ENCODE measurements around the gene PRDM1. TPM values are rescaled to one million over a fixed set of nuclear protein-coding genes. Genes with fewer than 3 reads are reported as not detected.
A peak's percentile ranks its signal among the peaks of the same experiment; 100 is the strongest.

PRDM1 gene
- total RNA-seq, 1 donor from 2014 or later: 19.6 TPM

GRCh38 chr6:106098383-106099234 lies 12.5 kb downstream of the PRDM1 start:
- no peaks in the 10 kb centered on the region for H3K9me3 Mint-ChIP-seq (ENCODE audit: unreplicated experiment)
- peaks cover 5% of the 10 kb centered on the region for H3K27me3 Mint-ChIP-seq (ENCODE audit: unreplicated experiment)
- peaks cover 81% of the 10 kb centered on the region for H3K4me1 Mint-ChIP-seq (ENCODE audit: unreplicated experiment)
- peak overlapping the region; percentile 99 for H3K27ac Mint-ChIP-seq (ENCODE audit: unreplicated experiment)
- no peak for TF ChIP-seq CTCF (IDR thresholded peaks at IDR 0.05; ENCODE audit: unreplicated experiment)
- H3K36me3 Mint-ChIP-seq (ENCODE audit: low read depth, unreplicated experiment): peaks cover 38% of the 10 kb centered on the region
- H3K4me3 Mint-ChIP-seq (ENCODE audit: unreplicated experiment): peak overlapping the region; percentile 80
- no peak for DNase-seq (ENCODE audit: low spot score)

GRCh38 chr6:106099235-106099537 lies 13.1 kb downstream of the PRDM1 start:
- Mint-ChIP-seq H3K4me3 (ENCODE audit: unreplicated experiment) (peak overlapping the region; percentile 80), H3K9me3 (ENCODE audit: unreplicated experiment) (no peaks in the 10 kb centered on the region), H3K36me3 (ENCODE audit: low read depth, unreplicated experiment) (peaks cover 41% of the 10 kb centered on the region), H3K27ac (ENCODE audit: unreplicated experiment) (peak overlapping the region; percentile 99), H3K27me3 (ENCODE audit: unreplicated experiment) (peaks cover 5% of the 10 kb centered on the region), H3K4me1 (ENCODE audit: unreplicated experiment) (peaks cover 82% of the 10 kb centered on the region)
- DNase-seq (ENCODE audit: low spot score): no peak
- TF ChIP-seq CTCF (IDR thresholded peaks at IDR 0.05; ENCODE audit: unreplicated experiment): no peak

GRCh38 chr6:106100755-106101154 lies 14.6 kb downstream of the PRDM1 start:
- no peak overlapping the region for H3K27ac Mint-ChIP-seq (ENCODE audit: unreplicated experiment)
- H3K36me3 Mint-ChIP-seq (ENCODE audit: low read depth, unreplicated experiment): peaks cover 44% of the 10 kb centered on the region
- H3K9me3 Mint-ChIP-seq (ENCODE audit: unreplicated experiment): no peaks in the 10 kb centered on the region
- no peak for TF ChIP-seq CTCF (IDR thresholded peaks at IDR 0.05; ENCODE audit: unreplicated experiment)
- peaks cover 79% of the 10 kb centered on the region for H3K4me1 Mint-ChIP-seq (ENCODE audit: unreplicated experiment)
- no peak overlapping the region for H3K4me3 Mint-ChIP-seq (ENCODE audit: unreplicated experiment)
- H3K27me3 Mint-ChIP-seq (ENCODE audit: unreplicated experiment): peaks cover 5% of the 10 kb centered on the region
- no peak for DNase-seq (ENCODE audit: low spot score)

- Mint-ChIP-seq H3K4me3 (ENCODE audit: unreplicated experiment) (peak overlapping the region; percentile 52), H3K9me3 (ENCODE audit: unreplicated experiment) (no peaks in the 10 kb centered on the region), H3K36me3 (ENCODE audit: low read depth, unreplicated experiment) (peaks cover 46% of the 10 kb centered on the region), H3K4me1 (ENCODE audit: unreplicated experiment) (peaks cover 72% of the 10 kb centered on the region), H3K27ac (ENCODE audit: unreplicated experiment) (no peak overlapping the region), H3K27me3 (ENCODE audit: unreplicated experiment) (peaks cover 5% of the 10 kb centered on the region)
- no peak for DNase-seq (ENCODE audit: low spot score)
- no peak for TF ChIP-seq CTCF (IDR thresholded peaks at IDR 0.05; ENCODE audit: unreplicated experiment)
Measured at GRCh38 chr6:106101466-106101865, 15.3 kb downstream of the PRDM1 start.

- Mint-ChIP-seq H3K4me1 (ENCODE audit: unreplicated experiment) (peaks cover 70% of the 10 kb centered on the region), H3K4me3 (ENCODE audit: unreplicated experiment) (no peak overlapping the region), H3K36me3 (ENCODE audit: low read depth, unreplicated experiment) (peaks cover 51% of the 10 kb centered on the region), H3K9me3 (ENCODE audit: unreplicated experiment) (no peaks in the 10 kb centered on the region), H3K27me3 (ENCODE audit: unreplicated experiment) (peaks cover 5% of the 10 kb centered on the region), H3K27ac (ENCODE audit: unreplicated experiment) (no peak overlapping the region)
- no peak for DNase-seq (ENCODE audit: low spot score)
- no peak for TF ChIP-seq CTCF (IDR thresholded peaks at IDR 0.05; ENCODE audit: unreplicated experiment)
Measured at GRCh38 chr6:106102034-106102433, 15.9 kb downstream of the PRDM1 start.
